Neural progenitor cell (in vitro differentiated cells): Measurements from ENCODE around the gene GPR6. TPM values are rescaled to one million over a fixed set of nuclear protein-coding genes. Genes with fewer than 3 reads are reported as not detected.

Source experiments
- DNase-seq: peaks from one replicate; pipeline ENCODE4 v3.0.0-alpha.2; 2016; ENCODE audit warnings: low spot score
- H2AFZ ChIP-seq: fragments of 200-600 bp; sonication (generic); replicated peaks from 2 replicates; pipeline ENCODE4 v1.6.1; 2016; ENCODE audit warnings: antibody characterized with exemption
- H3F3A ChIP-seq: fragments of 200-600 bp; sonication (generic); 2 replicates; pipeline ENCODE4 v1.6.1; 2016; ENCODE audit warnings: antibody characterized with exemption, low read depth
- H3K27ac ChIP-seq: fragments of 200-600 bp; sonication (generic); 2 replicates; pipeline ENCODE4 v1.5.1; 2016; ENCODE audit warnings: mild to moderate bottlenecking
- H3K27me3 ChIP-seq: fragments of 200-600 bp; sonication (generic); 2 replicates; pipeline ENCODE4 v1.6.1; 2016; ENCODE audit warnings: mild to moderate bottlenecking, moderate library complexity
- H3K36me3 ChIP-seq: fragments of 200-600 bp; sonication (generic); 2 replicates; pipeline ENCODE4 v1.5.1; 2016
- H3K4me1 ChIP-seq: fragments of 200-600 bp; sonication (generic); 2 replicates; pipeline ENCODE4 v1.6.1; 2016; ENCODE audit warnings: mixed run types
- H3K4me2 ChIP-seq: fragments of 200-600 bp; sonication (generic); 2 replicates; pipeline ENCODE4 v1.6.1; 2016
- H3K4me3 ChIP-seq: fragments of 200-600 bp; sonication (generic); 2 replicates; pipeline ENCODE4 v1.5.1; 2016
- H3K79me2 ChIP-seq: fragments of 200-600 bp; sonication (generic); 2 replicates; pipeline ENCODE4 v1.6.1; 2016; ENCODE audit warnings: low read depth
- H3K9ac ChIP-seq: fragments of 200-600 bp; sonication (generic); 2 replicates; pipeline ENCODE4 v1.6.1; 2016
- H3K9me3 ChIP-seq: fragments of 200-600 bp; sonication (generic); 2 replicates; pipeline ENCODE4 v1.5.1; 2016; ENCODE audit warnings: low read depth
- H4K20me1 ChIP-seq: fragments of 200-600 bp; sonication (generic); 2 replicates; pipeline ENCODE4 v1.6.1; 2016; ENCODE audit warnings: low read depth
- H3K27ac Mint-ChIP-seq: 3 replicates; pipeline ENCODE4 v1.8.0; 2021; ENCODE audit warnings: mixed read lengths
- H3K27me3 Mint-ChIP-seq: 2 replicates; pipeline ENCODE4 v1.8.0; 2022; ENCODE audit warnings: low read depth, mild to moderate bottlenecking, inconsistent platforms, moderate library complexity, mixed read lengths; ENCODE audit not compliant: insufficient read depth
- H3K36me3 Mint-ChIP-seq: 3 replicates; pipeline ENCODE4 v1.8.0; 2021; ENCODE audit warnings: mixed read lengths
- H3K4me1 Mint-ChIP-seq: 3 replicates; pipeline ENCODE4 v1.8.0; 2021; ENCODE audit warnings: mixed read lengths
- H3K4me3 Mint-ChIP-seq: 3 replicates; pipeline ENCODE4 v1.8.0; 2021; ENCODE audit warnings: mild to moderate bottlenecking, moderate library complexity, mixed read lengths
- H3K9me3 Mint-ChIP-seq: 3 replicates; pipeline ENCODE4 v1.8.0; 2020; ENCODE audit warnings: mixed read lengths
- CTCF ChIP-seq: fragments of 200-600 bp; sonication (generic); IDR thresholded peaks from 2 replicates; pipeline ENCODE4 v1.5.1; 2017; ENCODE audit warnings: antibody characterized with exemption, mild to moderate bottlenecking
- EZH2 ChIP-seq: fragments of 200-600 bp; sonication (generic); IDR thresholded peaks from 2 replicates; pipeline ENCODE4 v1.6.1; 2017; ENCODE audit warnings: antibody characterized with exemption, mild to moderate bottlenecking, moderate library complexity
- EZH2phosphoT487 ChIP-seq: fragments of 200-600 bp; sonication (generic); IDR thresholded peaks from 2 replicates; pipeline ENCODE4 v1.6.1; 2017; ENCODE audit warnings: antibody characterized with exemption
- total RNA-seq: library from RNA; depleted of rRNA; stranded (reverse); fragments of >200 nt; gene quantifications from 2 replicates; pipeline ENCODE4 v1.2.3, GENCODE V29; 2015; ENCODE audit warnings: low replicate concordance

The GPR6 gene
- total RNA-seq, 1 donor from 2014 or later = not detected

DNA sequence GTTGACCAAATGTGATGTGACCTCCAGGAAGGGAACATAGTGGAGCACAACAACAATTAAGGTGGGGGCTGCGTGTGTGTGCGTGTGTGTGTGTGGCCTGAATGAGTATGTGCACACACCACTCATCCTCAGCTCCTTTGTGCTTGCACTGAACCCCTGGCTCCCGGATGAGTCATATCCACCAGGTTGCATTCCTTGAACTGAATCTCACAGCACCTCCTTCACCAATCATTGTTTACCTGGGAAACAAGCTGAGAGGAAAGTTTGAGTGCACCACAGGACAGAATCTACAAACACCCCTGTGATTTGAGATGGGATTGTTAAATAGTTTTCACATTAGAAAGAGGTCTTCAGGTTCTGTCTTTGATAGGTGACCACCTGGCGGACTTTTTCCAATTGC lies 33.7 kb upstream of the GPR6 start:
- peaks cover 6% of the 10 kb centered on the region for H3K4me1 ChIP-seq
- DNase-seq = no peak
- H3K36me3 ChIP-seq = no peaks in the 10 kb centered on the region
- Mint-ChIP-seq H3K27ac (no peak overlapping the region), H3K4me1 (peaks cover 15% of the 10 kb centered on the region), H3K9me3 (no peaks in the 10 kb centered on the region), H3K4me3 (no peak overlapping the region), H3K36me3 (no peaks in the 10 kb centered on the region), H3K27me3 (no peaks in the 10 kb centered on the region)
- no peak overlapping the region for H3K9ac ChIP-seq
- H2AFZ ChIP-seq = no peak overlapping the region
- H3K4me2 ChIP-seq = no peak overlapping the region
- no peaks in the 10 kb centered on the region for H4K20me1 ChIP-seq
- H3K27ac ChIP-seq = no peak overlapping the region
- no peaks in the 10 kb centered on the region for H3K27me3 ChIP-seq
- no peaks in the 10 kb centered on the region for H3K79me2 ChIP-seq
- H3K9me3 ChIP-seq = no peaks in the 10 kb centered on the region
- H3F3A ChIP-seq = no peaks in the 10 kb centered on the region
- H3K4me3 ChIP-seq = no peak overlapping the region
- no peak for TF ChIP-seq EZH2phosphoT487
- TF ChIP-seq CTCF = no peak
- no peak for TF ChIP-seq EZH2

DNA sequence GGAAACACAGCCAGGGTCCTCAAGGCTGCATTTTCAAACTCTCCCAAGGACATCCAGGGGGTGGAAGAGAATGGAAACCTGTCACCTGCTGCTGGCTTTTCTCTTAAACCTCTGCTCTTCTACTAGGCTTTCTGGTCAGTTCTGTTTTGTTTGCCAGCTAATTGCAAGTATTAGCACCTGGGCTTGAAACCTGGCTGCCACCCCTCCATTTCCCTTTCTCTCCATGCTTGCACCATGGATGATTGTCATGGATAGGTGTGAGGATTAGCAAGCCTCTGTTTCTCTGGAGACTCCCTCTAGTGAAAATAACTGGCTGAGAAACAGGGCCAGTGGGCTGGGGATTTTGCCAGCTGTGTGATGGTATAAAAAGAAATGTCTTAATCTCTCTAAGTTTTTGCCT lies 33.0 kb upstream of the GPR6 start:
- Histone ChIP-seq H3K4me2 (no peak overlapping the region), H3K9ac (no peak overlapping the region), H3K9me3 (no peaks in the 10 kb centered on the region), H3K36me3 (no peaks in the 10 kb centered on the region), H2AFZ (no peak overlapping the region), H3K79me2 (no peaks in the 10 kb centered on the region), H3K4me1 (peaks cover 6% of the 10 kb centered on the region), H4K20me1 (no peaks in the 10 kb centered on the region), H3K4me3 (no peak overlapping the region), H3F3A (no peaks in the 10 kb centered on the region), H3K27me3 (no peaks in the 10 kb centered on the region), H3K27ac (no peak overlapping the region)
- Mint-ChIP-seq H3K27ac (no peak overlapping the region), H3K4me3 (no peak overlapping the region), H3K4me1 (peaks cover 15% of the 10 kb centered on the region), H3K27me3 (no peaks in the 10 kb centered on the region), H3K9me3 (no peaks in the 10 kb centered on the region), H3K36me3 (no peaks in the 10 kb centered on the region)
- TF ChIP-seq EZH2 = no peak
- TF ChIP-seq CTCF = no peak
- TF ChIP-seq EZH2phosphoT487 = no peak
- DNase-seq = no peak

DNA sequence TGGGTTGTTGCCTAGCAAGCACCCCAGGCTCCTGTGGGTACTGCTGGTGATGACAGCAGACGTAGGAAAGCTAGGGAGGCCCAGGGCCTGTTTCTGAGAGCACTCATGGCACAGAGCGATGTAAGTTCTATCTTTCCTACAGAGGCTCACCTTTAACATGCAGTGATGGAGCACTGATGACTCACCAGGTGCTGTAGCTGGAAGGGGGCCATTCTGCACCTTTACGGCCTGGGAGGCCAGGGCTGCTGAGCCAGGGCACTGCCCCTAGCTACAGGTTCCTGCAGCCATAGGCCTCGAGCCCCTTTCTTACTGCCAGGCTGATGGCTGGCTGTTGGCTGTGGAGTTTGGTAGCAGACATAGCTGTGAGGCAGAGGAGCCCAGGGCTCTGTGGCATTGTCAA lies 31.1 kb upstream of the GPR6 start:
- no peaks in the 10 kb centered on the region for H3K27me3 Mint-ChIP-seq
- Histone ChIP-seq H3K4me1 (peaks cover 6% of the 10 kb centered on the region), H3K36me3 (no peaks in the 10 kb centered on the region), H2AFZ (no peak overlapping the region), H3K9ac (no peak overlapping the region), H3K27ac (no peak overlapping the region), H3K79me2 (no peaks in the 10 kb centered on the region), H3F3A (no peaks in the 10 kb centered on the region), H3K27me3 (no peaks in the 10 kb centered on the region), H4K20me1 (no peaks in the 10 kb centered on the region), H3K4me2 (no peak overlapping the region), H3K9me3 (no peaks in the 10 kb centered on the region), H3K4me3 (no peak overlapping the region)
- no peak overlapping the region for H3K27ac Mint-ChIP-seq
- no peak overlapping the region for H3K4me3 Mint-ChIP-seq
- H3K36me3 Mint-ChIP-seq = no peaks in the 10 kb centered on the region
- no peak for DNase-seq
- H3K4me1 Mint-ChIP-seq = peaks cover 15% of the 10 kb centered on the region
- H3K9me3 Mint-ChIP-seq = no peaks in the 10 kb centered on the region
- TF ChIP-seq CTCF (no peak), EZH2 (no peak), EZH2phosphoT487 (no peak)
